NCI-H2196 treated with DMSO at 0.1 percent for 48 hours (cell line): ENCODE measurements around the gene TBCA.
"Not testable (repeated sequence)": the region's sequence is repeated elsewhere in the genome, so short reads cannot be mapped to it uniquely, and the experiment has no call there.

Experiments used
- DNase-seq: peaks from one replicate; lab custom pipeline; 2025; ENCODE audit not compliant: unreplicated experiment; lab: John Stamatoyannopoulos, UW

TBCA gene

DNA sequence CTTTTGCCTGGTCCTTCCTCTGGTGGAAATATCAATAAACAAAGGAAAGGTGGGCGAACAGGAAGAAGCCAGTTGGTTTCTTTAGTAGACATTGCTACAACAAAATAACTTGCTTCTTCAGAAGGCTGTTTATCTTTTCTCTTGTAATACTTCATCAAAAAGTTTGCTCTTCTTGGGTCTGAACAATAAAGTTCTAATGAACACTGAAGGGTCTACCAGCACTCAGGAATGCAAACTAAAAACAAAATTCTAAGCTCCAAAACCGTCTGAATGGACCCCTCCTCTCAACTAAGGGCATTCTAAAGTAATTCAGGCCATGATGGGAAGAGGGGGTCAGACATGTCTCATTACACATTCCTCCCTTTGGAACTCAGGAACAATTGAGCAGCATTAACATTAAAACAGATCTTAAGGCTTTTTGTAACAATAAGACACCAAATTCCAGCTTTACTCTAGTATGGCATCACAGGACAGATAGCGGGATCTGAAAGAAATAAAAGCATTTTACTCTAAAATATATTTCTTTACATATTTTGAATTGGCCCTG is 2.3 kb downstream of the TBCA start:
- no peak for DNase-seq

DNA sequence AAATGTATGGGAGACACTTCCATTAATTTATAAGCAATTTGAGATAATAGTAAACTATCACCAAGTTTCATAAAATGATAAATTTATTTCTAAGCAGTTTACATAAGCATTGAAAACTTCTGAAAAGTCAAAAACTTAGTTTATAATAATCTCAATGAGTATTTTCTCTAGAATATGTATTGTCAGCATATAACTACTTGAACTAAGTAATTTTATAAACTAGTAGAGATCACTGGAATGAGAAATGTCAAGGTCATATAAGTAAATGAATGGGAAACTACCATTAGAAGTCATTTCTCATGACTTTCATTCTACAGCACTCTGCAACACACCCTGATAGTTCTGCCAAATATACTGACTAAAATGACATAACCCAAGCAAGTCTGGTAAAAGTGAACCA is 3.4 kb downstream of the TBCA start:
- no peak for DNase-seq

GRCh38 chr5:77771452-77771851 is 4.7 kb downstream of the TBCA start:
- DNase-seq, result no peak

- no peak for DNase-seq
Observed at GRCh38 chr5:77770293-77771005, 5.7 kb downstream of the TBCA start.

DNA sequence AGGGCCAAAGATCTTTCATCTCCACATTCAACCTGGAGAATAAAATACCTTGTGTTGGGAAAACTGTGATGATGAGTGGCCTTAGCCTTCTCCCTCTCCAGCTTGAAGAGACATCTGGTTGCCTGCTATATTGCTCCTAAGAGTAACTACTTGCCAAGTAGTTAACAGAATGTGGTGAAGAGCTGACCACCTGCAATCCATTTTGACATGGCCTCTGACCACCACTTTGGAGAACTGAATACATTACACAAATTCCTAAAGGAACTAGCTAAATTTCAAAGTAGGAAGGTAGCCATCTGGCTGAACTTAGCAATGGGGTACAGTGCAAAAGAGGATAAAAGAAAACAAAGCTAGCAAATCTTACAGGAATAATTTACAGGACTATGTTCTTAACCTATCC is 7.2 kb downstream of the TBCA start:
- no peak for DNase-seq

- no peak for DNase-seq
Observed at GRCh38 chr5:77767301-77767700, 8.8 kb downstream of the TBCA start.

DNA sequence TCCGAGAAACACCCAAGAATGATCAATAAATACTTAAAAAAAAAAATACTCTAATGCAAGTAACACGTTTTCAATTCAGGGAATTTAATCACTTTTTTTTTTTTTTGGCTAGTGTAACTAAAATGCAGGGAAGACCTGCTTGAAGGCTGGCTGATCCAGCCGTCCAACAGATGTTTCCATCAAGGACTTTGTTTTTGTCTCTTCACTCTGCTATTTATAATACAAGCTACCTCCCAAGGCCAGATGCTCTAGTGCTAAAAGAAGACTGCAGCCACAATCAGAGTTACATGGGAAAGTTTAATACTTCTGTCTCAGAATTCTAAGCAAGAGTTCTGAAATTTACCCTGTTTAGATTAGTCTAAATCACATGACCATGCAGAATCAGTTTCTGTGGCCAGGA is 14.5 kb downstream of the TBCA start:
- no peak for DNase-seq

DNA sequence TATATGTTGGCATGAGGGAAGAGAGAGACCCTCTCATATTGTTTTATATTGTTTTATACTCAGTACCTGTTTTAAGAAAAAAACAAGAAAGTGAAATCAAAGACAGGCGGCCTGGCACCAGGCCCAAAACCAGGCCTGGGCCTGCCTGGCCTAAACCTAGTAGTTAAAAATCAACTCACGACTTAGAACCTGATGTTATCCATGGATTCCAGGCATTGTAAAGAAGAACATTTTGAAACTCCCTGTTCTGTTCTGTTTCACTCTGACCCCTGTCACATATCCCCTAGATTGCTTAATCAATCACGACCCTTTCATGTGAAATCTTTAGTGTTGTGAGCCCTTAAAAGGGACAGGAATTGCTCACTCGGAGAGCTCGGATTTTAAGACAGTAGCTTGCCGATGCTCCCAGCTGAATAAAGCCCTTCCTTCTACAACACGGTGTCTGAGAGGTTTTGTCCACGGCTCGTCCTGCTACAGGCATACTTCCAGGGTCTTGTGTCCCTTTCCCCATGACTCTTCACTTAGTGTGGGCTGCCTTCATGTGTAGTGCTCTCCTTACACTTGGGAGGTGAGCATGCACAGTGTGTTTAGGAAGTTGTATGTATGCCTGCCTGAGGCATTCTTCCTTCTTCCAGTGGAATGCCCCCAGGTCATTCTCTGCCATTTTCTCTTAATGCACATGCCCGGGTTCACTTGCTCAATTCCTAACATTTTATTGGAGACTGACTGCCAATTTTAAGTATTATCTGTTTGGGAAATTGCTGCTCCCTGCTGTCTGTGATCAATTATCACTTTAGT is 17.8 kb downstream of the TBCA start:
- no peak for DNase-seq

DNA sequence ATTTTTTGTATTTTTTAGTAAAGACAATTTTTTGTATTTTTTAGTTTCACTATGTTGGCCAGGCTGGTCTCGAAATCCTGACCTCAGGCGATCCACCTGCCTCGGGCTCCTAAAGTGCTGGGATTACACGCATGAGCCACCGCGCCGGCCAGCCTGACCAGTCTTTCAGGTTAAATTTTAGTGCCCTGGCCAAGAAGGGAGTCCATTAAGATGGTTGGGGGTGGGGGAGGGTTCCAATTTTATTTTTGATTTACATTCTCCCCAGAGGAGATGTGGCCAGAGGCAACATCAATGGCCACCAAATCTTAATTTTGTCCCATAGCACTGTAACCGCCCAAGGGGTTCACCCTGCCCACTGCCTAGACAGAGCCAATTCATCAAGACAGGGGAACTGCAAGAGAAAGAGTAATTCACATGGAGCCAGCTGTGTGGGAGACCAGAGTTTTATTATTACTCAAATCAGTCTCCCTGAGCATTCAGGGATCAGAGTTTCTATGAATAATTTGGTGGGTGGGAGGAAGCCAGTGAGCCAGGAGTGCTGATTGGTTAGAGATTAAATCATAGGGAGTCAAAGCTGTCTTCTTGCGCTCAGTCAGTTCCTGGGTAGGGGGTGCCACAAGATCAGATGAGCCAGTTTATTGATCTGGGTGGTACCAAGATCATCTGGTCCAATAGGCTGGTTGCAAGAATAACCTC is 24.7 kb downstream of the TBCA start:
- no peak for DNase-seq

DNA sequence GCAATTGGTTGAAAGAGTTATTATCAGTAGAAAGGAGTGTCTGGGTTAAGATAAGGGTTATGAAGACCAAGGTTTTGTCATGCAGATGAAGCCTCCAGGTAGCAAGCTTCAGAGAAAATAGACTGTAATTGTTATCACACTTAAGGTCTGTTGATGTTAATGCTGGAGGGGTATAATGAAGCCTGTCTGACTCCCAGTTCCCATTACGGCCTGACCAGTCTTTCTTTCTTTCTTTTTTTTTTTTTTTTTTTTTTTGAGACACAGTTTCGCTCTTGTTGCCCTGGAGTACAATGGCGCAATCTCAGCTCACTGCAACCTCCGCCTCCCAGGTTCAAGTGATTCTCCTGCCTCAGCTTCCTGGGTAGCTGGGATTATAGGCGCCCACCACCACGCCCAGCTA is 25.2 kb downstream of the TBCA start:
- DNase-seq, result not testable (repeated sequence)

- DNase-seq, result no peak
Observed at GRCh38 chr5:77748160-77748559, 28.0 kb downstream of the TBCA start.

DNA sequence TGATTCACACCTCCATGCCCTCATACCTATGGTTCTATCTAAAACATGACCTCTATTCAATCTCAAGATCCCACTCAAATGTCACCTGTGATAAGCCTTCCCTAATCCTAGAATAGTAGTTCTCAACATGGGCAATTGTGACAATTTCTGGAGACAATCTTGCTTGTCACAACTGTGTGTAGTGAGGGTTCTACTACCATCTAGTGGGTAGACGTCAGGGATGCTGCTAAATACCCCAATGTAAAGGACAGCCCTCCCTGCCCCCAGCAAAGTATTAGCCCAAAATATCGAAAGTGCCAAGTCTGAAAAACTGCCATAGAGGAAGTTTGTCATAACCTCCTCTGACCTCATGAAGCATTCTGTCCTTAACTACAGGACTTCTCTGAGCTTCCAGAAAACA is 32.0 kb downstream of the TBCA start:
- no peak for DNase-seq

- DNase-seq, result no peak
Observed at GRCh38 chr5:77743181-77743580, 33.0 kb downstream of the TBCA start.

GRCh38 chr5:77741608-77742007 is 34.5 kb downstream of the TBCA start:
- no peak for DNase-seq

GRCh38 chr5:77734885-77735284 is 41.3 kb downstream of the TBCA start:
- no peak for DNase-seq

DNA sequence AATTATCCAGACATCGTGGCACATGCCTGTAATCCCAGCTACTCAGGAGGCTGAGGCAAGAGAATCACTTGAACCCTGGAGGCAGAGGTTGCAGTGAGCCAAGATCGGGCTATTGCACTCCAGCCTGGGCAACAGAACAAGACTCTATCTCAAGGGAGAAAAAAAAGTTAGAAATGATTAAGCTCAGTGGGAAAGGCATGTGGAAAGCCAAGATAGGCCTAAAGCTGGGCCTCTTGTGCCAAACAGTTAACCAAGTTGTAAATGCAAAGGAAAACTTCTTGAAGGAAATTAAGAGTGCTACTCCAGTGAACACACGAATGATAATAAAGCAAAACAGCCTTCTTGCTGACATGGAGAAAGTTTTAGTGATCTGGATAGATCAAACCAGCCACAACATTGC is 43.0 kb downstream of the TBCA start:
- no peak for DNase-seq

DNA sequence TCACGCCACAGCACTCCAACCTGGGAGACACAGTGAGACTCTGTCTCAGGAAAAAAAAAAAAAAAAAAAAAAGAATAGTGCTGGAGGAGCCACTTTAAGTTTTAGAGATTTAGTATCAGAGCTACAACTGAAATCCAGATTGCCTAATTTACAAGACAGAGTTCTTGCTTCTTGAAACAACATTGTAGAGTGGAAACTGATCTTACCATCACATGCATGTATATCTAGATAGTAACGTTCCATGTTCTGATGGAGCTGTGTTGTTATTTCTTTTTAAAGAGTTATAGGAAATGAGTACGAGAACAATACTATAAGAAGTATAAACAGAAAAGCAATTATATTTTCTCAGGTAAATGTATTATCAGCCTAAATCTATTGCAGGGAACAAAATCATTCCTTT is 48.9 kb downstream of the TBCA start:
- no peak for DNase-seq

- no peak for DNase-seq
Observed at GRCh38 chr5:77725616-77726015, 50.5 kb downstream of the TBCA start.

GRCh38 chr5:77724934-77725333 is 51.2 kb downstream of the TBCA start:
- DNase-seq, result no peak

- no peak for DNase-seq
Observed at GRCh38 chr5:77719666-77720363, 56.3 kb downstream of the TBCA start.

DNA sequence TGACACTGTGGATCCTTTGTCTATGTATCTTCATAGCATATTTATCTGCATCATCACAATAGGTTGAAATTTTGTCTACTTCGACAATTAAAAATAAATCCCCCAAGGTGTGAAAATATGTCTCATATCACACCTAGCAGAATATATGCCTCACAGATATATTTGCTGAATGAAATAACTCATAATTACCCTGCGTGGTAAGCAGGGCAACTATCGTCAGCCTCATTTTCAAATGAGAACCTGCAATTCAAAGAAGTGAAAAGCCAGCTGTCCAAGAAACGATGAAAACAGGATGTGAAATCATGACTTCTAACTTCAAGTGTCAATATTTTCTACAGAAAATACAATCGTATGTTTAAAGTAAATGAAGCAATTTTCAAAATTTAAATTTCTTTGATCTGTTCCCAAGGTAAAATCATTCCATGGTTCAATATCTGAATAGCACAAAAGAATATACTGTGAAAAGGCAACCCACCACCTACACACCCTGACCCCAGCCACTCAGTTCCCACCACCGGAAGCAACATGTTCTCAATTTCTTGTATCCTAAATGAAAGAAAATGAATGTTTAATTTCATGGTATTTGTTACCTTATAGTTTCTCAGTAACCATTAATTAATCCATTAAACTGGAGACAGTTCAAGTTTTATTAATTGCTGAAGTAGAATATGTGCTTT is 57.1 kb downstream of the TBCA start:
- DNase-seq, result no peak
